Tongue (tissue), 2 donors: ENCODE results near the gene CFAP210. TPM values are rescaled to one million over a fixed set of nuclear protein-coding genes. Genes with fewer than 3 reads are reported as not detected.

Experiments used
- DNase-seq: peaks from one replicate; pipeline ENCODE4 v3.0.0-alpha.2; 2015
- total RNA-seq: library from RNA; depleted of rRNA; stranded (reverse); fragments of >200 nt; gene quantifications from one replicate; pipeline ENCODE4 v1.2.3, GENCODE V29; 2014

The CFAP210 gene
- total RNA-seq, 1 donor from 2014 or later: not detected

- no peak for DNase-seq
Measured at GRCh38 chr2:169672406-169672805, 21.8 kb downstream of the CFAP210 start.

GRCh38 chr2:169670937-169671336, 23.3 kb downstream of the CFAP210 start:
- no peak for DNase-seq

GRCh38 chr2:169670215-169670651, 24.0 kb downstream of the CFAP210 start:
- DNase-seq: no peak

- no peak for DNase-seq
Measured at GRCh38 chr2:169667583-169667982, 26.6 kb downstream of the CFAP210 start.

- DNase-seq: no peak
Measured at GRCh38 chr2:169664978-169665930, 29.0 kb downstream of the CFAP210 start.

GRCh38 chr2:169664600-169664977, 29.6 kb downstream of the CFAP210 start:
- DNase-seq: no peak

GRCh38 chr2:169663247-169663646, 31.0 kb downstream of the CFAP210 start:
- DNase-seq: no peak

- DNase-seq: no peak
Measured at GRCh38 chr2:169662744-169663143, 31.5 kb downstream of the CFAP210 start.

- DNase-seq: no peak
Measured at GRCh38 chr2:169661265-169661664, 32.9 kb downstream of the CFAP210 start.

- DNase-seq: no peak
Measured at GRCh38 chr2:169659320-169659719, 34.9 kb downstream of the CFAP210 start.

- DNase-seq: no peak
Measured at GRCh38 chr2:169658877-169659276, 35.3 kb downstream of the CFAP210 start.

- no peak for DNase-seq
Measured at GRCh38 chr2:169656164-169656563, 38.0 kb downstream of the CFAP210 start.

- DNase-seq: no peak
Measured at GRCh38 chr2:169653636-169654035, 40.6 kb downstream of the CFAP210 start.

GRCh38 chr2:169649278-169649677, 44.9 kb downstream of the CFAP210 start:
- no peak for DNase-seq

- no peak for DNase-seq
Measured at GRCh38 chr2:169647496-169647895, 46.7 kb downstream of the CFAP210 start.

- DNase-seq: no peak
Measured at GRCh38 chr2:169644173-169644572, 50.0 kb downstream of the CFAP210 start.

GRCh38 chr2:169641464-169641863, 52.7 kb downstream of the CFAP210 start:
- DNase-seq: no peak

- no peak for DNase-seq
Measured at GRCh38 chr2:169640104-169640503, 54.1 kb downstream of the CFAP210 start.

GRCh38 chr2:169637620-169638019, 56.6 kb downstream of the CFAP210 start:
- no peak for DNase-seq

GRCh38 chr2:169636440-169637097, 57.6 kb downstream of the CFAP210 start:
- DNase-seq: no peak

- no peak for DNase-seq
Measured at GRCh38 chr2:169625781-169626180, 68.4 kb downstream of the CFAP210 start.

- DNase-seq: no peak
Measured at GRCh38 chr2:169623235-169623634, 71.0 kb downstream of the CFAP210 start.

- no peak for DNase-seq
Measured at GRCh38 chr2:169620509-169620908, 73.7 kb downstream of the CFAP210 start.

- no peak for DNase-seq
Measured at GRCh38 chr2:169619946-169620345, 74.3 kb downstream of the CFAP210 start.
